Fibroblast of mammary gland (primary cell): ENCODE results near the gene SUPT3H.

Experiments used
- DNase-seq: peaks from one replicate; pipeline ENCODE4 v3.0.0-alpha.2; 2010; ENCODE audit warnings: low read depth
- H3K4me3 ChIP-seq: 2 replicates; pipeline ENCODE4 v1.5.1; 2011; ENCODE audit warnings: low read depth, mild to moderate bottlenecking, low read length, moderate library complexity; ENCODE audit not compliant: control insufficient read depth
- TF ChIP-seq, protein P1 (sequence below): conservative IDR thresholded peaks from 2 replicates; pipeline ENCODE4 v1.5.1; 2011; ENCODE audit warnings: low read depth, low read length, inconsistent platforms; ENCODE audit not compliant: control insufficient read depth, insufficient read depth

The SUPT3H gene

DNA sequence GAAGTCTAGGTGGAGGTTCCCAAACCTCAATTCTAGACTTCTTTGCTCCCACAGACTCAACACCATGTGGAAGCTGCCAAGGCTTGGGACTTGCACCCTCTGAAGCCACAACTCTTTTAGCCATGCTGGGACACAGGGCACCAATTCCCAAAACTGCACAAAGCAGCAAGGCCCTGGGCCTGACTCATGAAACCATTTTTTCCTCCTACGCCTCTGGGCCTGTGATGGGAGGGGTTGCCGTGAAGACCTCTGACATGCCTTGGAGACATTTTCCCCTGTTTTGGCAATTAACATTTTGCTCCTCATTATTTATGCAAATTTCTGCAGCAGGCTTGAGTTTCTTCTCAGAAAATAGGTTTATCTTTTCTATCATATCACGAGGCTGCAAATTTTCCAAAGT lies 405.0 kb downstream of the SUPT3H start:
- TF ChIP-seq, protein P1, sequence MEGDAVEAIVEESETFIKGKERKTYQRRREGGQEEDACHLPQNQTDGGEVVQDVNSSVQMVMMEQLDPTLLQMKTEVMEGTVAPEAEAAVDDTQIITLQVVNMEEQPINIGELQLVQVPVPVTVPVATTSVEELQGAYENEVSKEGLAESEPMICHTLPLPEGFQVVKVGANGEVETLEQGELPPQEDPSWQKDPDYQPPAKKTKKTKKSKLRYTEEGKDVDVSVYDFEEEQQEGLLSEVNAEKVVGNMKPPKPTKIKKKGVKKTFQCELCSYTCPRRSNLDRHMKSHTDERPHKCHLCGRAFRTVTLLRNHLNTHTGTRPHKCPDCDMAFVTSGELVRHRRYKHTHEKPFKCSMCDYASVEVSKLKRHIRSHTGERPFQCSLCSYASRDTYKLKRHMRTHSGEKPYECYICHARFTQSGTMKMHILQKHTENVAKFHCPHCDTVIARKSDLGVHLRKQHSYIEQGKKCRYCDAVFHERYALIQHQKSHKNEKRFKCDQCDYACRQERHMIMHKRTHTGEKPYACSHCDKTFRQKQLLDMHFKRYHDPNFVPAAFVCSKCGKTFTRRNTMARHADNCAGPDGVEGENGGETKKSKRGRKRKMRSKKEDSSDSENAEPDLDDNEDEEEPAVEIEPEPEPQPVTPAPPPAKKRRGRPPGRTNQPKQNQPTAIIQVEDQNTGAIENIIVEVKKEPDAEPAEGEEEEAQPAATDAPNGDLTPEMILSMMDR: no peak
- no peak overlapping the region for H3K4me3 ChIP-seq
- DNase-seq: no peak

DNA sequence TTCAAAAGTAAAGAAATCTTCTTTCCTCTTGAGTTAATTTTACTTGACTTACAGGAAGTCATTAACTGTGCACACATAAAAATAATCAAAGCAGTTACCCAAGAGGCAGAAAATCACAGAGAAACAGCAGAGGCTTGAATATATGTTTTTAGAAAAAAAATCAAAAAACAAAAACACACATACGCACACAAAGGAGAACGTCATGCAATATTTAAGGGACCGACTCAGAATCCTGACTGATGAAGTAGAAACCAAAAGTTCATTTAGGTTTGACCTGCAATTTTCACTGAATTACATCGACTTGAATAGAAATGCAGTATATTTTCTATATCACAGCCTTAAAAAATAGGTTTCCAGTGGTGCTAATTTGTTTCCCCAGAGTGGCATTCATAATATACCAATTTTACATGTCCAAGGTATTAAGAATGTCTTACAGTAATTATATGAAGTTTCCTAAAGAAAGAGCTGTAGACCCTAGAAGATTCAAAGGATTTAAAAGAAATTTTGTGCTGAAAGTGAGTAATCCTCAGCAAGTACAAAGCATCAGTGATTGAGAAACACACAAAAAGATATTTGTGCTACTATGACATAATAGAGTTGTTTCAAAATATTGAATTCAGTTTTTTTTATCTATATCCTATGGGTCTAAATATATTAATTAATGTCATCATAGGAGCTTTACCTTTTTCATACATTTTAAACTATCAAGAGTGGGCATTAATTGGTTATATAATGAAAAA lies 408.1 kb downstream of the SUPT3H start:
- TF ChIP-seq, protein P1: no peak
- no peak overlapping the region for H3K4me3 ChIP-seq
- DNase-seq: peak; percentile 36

DNA sequence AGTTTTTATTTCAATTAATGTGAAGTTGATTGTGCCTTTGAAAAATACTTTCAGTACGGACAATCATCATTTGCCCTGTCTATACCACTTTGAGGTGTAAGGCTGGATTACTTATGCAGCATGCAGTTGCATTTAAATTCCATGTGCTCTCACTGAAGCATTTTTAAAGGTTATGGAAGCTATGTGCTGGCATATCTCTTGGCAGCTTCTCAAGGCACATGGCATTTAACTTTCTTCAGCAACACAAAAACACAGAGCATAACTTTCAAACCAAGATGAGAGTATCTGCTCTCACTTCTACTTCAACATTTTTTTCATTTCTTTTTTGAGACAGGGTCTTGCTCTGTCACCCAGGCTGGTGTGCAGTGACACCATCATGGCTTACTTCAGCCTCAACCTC lies 410.3 kb downstream of the SUPT3H start:
- TF ChIP-seq, protein P1: no peak
- H3K4me3 ChIP-seq: no peak overlapping the region
- peak; percentile 15 for DNase-seq

DNA sequence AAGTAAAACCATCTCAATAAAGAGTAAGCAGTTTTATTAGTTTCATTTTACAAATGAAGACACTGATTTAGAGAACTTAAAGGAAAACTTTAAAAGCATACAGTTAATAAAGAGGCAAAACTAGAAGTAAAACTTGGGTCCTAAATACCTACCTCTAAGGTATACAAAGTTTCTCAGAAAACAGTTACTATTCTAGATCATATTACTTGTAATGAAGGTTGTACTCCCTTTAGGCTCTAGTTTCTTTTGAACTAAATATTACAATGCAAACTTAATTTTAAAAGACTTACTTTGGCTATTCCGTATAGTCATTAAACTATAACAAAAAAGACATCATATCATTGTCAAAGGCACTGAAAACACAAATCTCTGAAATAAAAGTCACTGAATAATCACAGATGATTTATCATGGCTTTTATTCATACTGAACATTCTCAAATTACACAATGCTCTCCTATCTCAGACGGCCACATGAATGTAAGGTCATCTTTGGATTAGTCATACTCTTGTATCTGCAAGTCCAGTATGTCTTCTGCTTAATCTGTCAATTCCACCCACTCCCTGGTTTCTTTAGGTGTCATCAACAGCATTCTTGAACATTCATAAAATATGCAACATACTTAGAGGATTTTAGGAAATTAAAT lies 411.2 kb downstream of the SUPT3H start:
- no peak overlapping the region for H3K4me3 ChIP-seq
- TF ChIP-seq, protein P1: no peak
- peak; percentile 82 for DNase-seq

DNA sequence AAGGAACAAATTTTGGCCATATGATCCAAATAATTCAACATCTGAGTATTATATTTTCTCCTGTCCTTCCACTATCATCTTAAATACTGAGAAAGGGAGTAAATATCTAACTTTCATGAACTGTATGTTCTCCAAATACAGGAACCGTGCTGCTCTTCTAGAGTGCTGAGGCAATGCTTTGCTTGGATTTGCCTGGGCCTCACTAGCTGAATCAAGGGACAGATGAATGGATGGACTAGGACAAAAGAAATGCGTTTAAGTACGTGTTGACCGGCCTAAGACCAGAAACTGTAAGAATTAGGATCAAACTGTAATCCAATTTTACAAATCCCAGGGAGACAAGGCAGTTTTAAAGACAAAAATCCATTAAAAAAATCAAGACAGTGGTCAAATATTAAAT lies 412.0 kb downstream of the SUPT3H start:
- TF ChIP-seq, protein P1: no peak
- no peak overlapping the region for H3K4me3 ChIP-seq
- DNase-seq: no peak

DNA sequence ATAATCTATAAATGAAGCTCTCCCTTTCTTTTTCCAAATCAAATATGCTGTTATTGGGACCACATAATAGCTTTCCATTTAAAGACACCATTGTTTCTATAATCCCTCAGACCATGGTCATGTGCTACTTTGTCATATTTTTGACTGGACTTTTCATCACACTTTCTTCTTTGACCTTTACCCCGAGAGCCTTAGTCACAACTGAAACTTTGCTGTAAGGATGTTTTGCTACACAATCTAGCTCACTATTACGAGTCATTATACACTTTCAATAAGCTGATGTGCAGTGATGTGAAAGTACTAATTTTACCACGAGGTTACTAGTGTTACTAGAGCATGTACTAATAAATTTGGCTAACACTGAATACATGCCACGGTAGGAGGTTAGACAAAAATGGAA lies 416.8 kb downstream of the SUPT3H start:
- TF ChIP-seq, protein P1: no peak
- no peak overlapping the region for H3K4me3 ChIP-seq
- peak; percentile 69 for DNase-seq
